Activated CD4-positive, alpha-beta T cell treated with anti-CD3 and anti-CD28 coated beads for 48 hours (primary cell): ENCODE results near the gene CLIP1.
"Not testable (repeated sequence)": the region's sequence is repeated elsewhere in the genome, so short reads cannot be mapped to it uniquely, and the experiment has no call there.

ENCODE experiments used
- DNase-seq: peaks from one replicate; pipeline ENCODE4 v3.0.0-alpha.2; 2020

CLIP1 gene

GRCh38 chr12:122421821-122422729 lies at the start of gene CLIP1:
CLIP1 (minus strand) TSS chr12:122422669; CDS start chr12:122380452, 42,217 bp downstream.
- DNase-seq: peak; percentile 67

- no peak for DNase-seq
Observed at GRCh38 chr12:122471324-122472226, 49.1 kb upstream of the CLIP1 start.

GRCh38 chr12:122470576-122470975 lies 48.1 kb upstream of the CLIP1 start:
- not testable (repeated sequence) for DNase-seq

GRCh38 chr12:122469856-122470255 lies 47.4 kb upstream of the CLIP1 start:
- not testable (repeated sequence) for DNase-seq

- no peak for DNase-seq
Observed at GRCh38 chr12:122467983-122468382, 45.5 kb upstream of the CLIP1 start.

GRCh38 chr12:122464317-122465042 lies 42.0 kb upstream of the CLIP1 start:
- DNase-seq: not testable (repeated sequence)

GRCh38 chr12:122460641-122461040 lies 38.2 kb upstream of the CLIP1 start:
- no peak for DNase-seq

GRCh38 chr12:122460061-122460460 lies 37.6 kb upstream of the CLIP1 start:
- DNase-seq: no peak

- no peak for DNase-seq
Observed at GRCh38 chr12:122459211-122459610, 36.7 kb upstream of the CLIP1 start.

GRCh38 chr12:122458105-122459035 lies 35.9 kb upstream of the CLIP1 start:
- DNase-seq: no peak

- no peak for DNase-seq
Observed at GRCh38 chr12:122457627-122458026, 35.2 kb upstream of the CLIP1 start.

GRCh38 chr12:122454739-122455138 lies 32.3 kb upstream of the CLIP1 start:
- DNase-seq: no peak

- no peak for DNase-seq
Observed at GRCh38 chr12:122454250-122454721, 31.8 kb upstream of the CLIP1 start.

- peak; percentile 8 for DNase-seq
Observed at GRCh38 chr12:122452701-122453285, 30.3 kb upstream of the CLIP1 start.

- DNase-seq: peak; percentile 39
Observed at GRCh38 chr12:122449317-122449716, 26.8 kb upstream of the CLIP1 start.

GRCh38 chr12:122447825-122448224 lies 25.4 kb upstream of the CLIP1 start:
- DNase-seq: not testable (repeated sequence)

GRCh38 chr12:122446390-122446789 lies 23.9 kb upstream of the CLIP1 start:
- DNase-seq: not testable (repeated sequence)

- not testable (repeated sequence) for DNase-seq
Observed at GRCh38 chr12:122444071-122444470, 21.6 kb upstream of the CLIP1 start.

- not testable (repeated sequence) for DNase-seq
Observed at GRCh38 chr12:122438822-122439221, 16.4 kb upstream of the CLIP1 start.

- no peak for DNase-seq
Observed at GRCh38 chr12:122437656-122438121, 15.2 kb upstream of the CLIP1 start.

GRCh38 chr12:122435186-122435585 lies 12.7 kb upstream of the CLIP1 start:
- no peak for DNase-seq
